Endometrium (tissue), 2 donors: ENCODE results near the gene LRRC59.

ENCODE experiments used
- FAIRE-seq: peaks from 2 replicates; lab custom pipeline; 2012; peaks lifted over from hg19 to GRCh38; lab: Jason Lieb, UNC
- donor health status: control.
- donor health status: control.

Gene LRRC59

GRCh38 chr17:50386510-50386909 is 10.8 kb downstream of the LRRC59 start:
- FAIRE-seq: no peak

GRCh38 chr17:50382931-50383330 is 14.4 kb downstream of the LRRC59 start:
- no peak for FAIRE-seq

- FAIRE-seq: no peak
Observed at GRCh38 chr17:50381920-50382319, 15.4 kb downstream of the LRRC59 start.

DNA sequence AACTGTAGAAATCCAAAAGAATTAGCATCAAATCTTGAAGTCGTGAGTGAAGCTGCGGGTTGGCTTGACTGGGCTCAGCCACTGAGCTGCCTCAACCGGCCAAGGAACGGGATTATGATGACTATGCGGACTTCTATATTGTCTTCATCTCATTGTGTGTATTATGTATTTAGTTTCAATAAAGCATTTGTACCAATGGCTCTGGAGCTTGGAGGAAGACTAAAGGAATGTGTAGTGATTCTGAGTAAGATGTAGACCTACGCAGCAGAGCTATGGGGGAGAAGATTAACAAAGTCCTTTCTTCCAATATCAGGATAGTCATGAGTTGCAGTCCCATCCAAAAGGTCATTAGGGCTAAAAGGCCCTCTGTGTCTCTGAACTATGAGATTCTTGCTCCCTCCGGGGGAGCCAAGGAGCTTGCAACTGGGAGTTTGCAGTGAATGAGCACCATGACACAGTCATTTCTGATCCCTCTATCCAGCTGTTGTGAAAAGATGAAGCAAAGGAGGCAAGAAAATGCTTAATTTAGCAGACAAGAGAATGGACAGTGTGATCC is 16.0 kb downstream of the LRRC59 start:
- FAIRE-seq: no peak

DNA sequence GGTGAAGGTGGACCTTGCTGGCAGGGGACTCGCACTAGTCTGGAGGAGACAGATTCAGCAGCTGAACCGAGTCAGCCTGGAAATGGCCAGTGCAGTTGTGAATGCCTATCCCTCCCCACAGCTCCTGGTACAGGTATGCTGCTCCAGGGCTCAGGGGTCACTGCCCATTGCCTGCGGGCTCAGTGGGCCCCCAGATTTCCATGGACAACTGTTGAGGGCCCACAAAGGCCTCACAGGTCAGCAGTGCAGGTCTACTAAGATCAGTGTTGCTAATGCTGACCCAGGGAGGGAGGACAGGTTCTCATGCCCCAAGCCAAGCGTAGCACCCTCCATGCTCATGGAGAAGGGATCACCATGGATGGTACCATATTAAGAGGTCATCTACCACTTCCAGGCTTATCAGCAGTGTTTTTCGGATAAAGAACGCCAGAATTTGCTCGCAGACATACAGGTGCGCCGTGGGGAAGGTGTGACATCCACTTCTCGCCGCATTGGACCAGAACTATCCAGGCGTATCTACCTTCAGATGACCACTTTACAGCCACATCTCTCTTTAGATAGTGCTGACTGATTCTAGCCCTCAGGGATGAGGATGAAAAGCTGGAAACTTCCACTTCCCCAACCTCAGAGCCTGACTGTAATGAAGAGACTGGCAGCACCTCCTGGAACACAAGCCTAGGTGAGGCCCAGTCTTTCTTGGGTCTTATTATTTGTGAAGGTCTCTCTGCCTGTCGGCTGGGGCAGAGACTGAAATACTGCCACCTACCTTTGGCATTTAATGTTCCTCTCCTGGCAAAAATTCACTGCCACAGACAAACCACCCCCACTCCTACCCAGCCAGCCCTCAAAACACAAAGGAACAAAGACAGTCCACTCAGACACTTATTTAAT is 16.7 kb downstream of the LRRC59 start:
- FAIRE-seq: no peak

DNA sequence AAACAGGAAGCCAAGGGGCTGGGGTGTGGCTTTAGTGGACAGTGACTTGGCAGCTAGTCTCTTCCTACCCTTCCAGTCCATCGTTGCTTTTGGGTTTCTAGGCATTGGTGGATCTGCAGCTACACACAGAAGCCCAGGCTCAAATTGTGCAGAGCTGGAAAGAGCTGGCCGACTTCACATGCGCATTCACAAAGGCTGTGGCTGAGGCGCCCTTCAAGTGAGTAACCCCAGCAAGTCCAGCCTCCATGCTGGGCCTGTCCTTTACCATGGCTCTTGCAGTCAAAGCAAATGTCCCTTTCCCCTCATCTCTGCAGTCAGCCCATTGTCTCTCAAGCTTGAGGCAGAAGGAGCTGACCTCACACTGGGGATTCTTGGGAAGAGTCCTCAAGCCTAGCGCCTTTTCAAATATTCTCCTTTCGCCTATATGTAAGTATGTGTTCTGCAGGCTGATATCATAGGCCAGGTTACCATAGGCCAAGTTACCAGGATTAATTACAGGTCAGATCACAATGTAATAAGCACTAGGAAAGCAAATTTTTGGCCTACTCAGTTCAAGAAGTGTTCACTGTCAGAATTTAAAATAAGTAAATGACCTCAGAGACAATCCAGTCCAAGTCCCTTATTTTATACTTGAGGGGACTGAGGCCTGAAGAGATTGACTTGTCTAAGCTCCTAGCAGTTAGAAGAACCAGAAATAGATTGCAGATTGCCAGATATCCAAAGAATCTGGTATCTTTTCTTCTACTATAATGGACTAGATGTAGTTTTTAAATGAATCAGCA is 17.8 kb downstream of the LRRC59 start:
- FAIRE-seq: no peak

DNA sequence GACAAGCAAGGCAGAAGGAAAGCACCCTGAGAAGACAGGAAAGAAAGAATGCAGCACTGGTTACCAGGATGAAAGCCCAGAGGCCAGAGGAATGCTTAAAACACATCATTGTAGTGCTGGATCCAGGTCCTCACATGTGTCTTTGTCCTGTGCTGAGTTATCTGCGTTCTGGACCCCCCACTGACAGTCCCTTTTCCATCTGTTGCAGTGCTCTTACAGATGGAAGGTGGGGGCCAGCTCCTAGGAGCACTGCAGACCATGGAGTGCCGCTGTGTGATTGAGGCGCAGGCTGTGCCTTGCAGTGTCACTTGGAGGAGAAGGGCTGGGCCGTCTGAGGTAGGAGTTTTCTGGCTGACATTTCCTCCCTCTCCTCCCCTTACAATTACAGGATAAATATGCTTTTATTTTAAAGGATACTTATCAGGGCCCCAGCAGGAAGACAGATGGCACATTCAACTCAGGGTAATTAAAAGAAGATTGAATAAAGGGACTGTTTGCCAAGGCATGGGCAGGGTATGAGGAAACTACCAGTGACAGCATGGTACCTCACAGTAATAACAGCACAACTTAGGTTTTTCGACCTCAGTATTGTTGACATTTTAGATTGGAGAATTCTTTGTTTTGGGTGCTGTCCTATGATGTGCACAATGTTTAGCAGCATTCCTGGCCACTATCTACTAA is 21.3 kb downstream of the LRRC59 start:
- FAIRE-seq: no peak

GRCh38 chr17:50373705-50374104 is 23.6 kb downstream of the LRRC59 start:
- no peak for FAIRE-seq

- FAIRE-seq: no peak
Observed at GRCh38 chr17:50372758-50373556, 24.4 kb downstream of the LRRC59 start, which contains the start of the genes EME1 and MRPL27. EME1 (plus strand) TSS chr17:50373229; CDS start chr17:50375209, 1,980 bp downstream. MRPL27 (minus strand) TSS chr17:50373184; CDS start chr17:50373170, 14 bp downstream.

DNA sequence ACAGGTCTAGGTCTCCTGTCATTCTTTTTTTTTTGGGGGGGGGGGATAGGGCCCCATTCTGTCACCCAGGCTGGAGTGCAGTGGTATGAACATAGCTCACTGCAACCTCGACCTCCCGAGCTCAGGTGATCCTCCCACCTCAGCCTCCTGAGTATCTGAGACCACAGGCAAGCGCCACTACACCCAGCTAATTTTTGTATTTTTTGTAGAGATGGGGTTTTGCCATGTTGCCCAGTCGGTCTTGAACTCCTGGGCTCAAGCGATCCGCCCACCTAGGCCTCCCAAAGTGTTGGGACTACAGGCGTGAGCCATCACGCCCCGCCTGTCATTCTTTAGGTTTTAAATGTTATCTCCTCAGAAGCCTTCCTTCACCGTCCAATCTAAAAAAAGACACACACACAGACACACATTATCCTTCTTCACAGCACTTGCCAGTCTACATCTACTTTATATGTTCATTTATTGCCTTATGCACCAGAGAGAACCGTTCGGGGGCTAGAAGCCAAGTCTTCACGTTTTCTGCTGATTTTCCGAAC is 25.0 kb downstream of the LRRC59 start:
- FAIRE-seq: no peak

DNA sequence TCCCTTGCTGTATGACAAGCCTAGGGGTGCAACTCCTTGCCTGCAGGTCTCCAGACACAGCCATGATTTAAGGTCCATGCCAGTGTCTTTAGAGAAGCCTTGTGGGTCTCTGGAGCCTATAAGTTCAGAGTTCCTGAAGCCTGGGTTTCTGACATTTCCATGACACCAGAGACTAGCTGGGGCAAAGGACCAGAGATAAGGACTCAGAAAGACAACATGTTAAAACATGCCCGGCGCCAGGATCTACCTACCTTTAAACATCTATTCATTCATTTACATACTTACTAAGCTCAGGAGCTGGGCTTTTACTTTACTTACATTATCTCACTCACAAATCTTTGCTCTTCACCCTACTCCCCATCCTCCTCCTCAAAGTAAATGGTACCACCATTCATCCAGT is 25.8 kb downstream of the LRRC59 start:
- no peak for FAIRE-seq

- FAIRE-seq: no peak
Observed at GRCh38 chr17:50370052-50370451, 27.3 kb downstream of the LRRC59 start.

- FAIRE-seq: no peak
Observed at GRCh38 chr17:50367401-50367800, 29.9 kb downstream of the LRRC59 start.

GRCh38 chr17:50365649-50366393 is 31.5 kb downstream of the LRRC59 start:
- no peak for FAIRE-seq

GRCh38 chr17:50365165-50365564 is 32.2 kb downstream of the LRRC59 start:
- no peak for FAIRE-seq

DNA sequence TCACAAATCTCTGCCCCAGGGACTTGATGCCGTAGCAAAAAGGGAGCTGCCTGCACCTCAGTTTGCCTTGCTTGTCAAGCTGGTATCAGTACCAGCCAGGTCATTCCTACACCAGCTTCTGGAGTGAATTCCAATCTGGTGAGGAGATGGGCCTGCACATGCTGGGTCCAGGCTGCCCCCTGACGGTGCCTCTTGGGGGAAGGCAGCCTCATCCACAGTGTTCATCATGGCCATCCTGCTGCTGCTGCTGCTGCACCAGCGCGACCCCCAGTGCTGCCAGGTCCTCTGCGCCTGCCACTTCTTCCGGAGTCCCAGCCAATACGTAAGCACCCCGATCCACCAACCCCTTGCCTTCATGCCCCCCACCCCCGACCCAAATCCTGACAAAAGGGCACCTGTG is 32.6 kb downstream of the LRRC59 start:
- no peak for FAIRE-seq

- no peak for FAIRE-seq
Observed at GRCh38 chr17:50364061-50364458, 33.3 kb downstream of the LRRC59 start.

DNA sequence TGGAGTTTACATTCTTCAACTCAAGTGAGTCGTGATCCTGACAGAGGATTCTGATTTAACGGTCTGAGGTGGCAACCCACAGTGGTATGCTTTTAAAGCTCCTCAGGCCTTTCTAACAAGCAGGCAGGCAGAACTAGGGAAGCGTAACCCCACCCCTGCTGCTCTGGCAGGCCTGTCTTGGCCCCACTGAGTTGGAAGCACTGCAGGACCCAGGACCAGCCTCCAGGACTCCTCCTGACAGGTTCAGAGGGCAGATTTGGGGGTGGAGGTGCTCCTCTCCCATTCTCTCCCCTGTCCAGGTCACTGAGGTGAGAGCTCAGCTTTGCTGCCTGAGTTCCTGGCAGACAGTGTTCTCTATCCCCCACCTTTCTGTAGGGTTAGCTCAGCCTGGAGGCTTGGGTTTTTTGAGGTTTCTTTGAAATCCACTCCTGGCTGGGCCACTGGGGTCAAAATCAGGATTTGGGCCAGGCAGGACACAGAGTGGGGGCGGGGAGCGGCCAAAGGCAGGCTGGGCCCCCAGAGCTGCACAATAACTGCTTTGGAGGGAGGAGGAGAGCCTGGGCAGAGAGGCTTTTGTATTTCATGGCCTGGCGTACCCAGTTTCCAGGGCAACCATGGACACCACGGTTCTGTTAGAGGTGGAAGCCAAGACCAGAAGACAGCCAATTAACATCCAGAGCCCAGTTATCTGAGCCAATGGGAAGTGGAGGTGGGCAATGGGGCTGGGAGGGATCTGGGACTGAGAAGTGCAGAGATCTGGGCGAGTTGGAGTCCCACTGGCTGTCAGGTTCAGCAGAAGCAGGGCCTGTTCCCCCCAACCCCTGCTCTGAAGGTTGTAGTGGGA is 33.9 kb downstream of the LRRC59 start:
- no peak for FAIRE-seq

DNA sequence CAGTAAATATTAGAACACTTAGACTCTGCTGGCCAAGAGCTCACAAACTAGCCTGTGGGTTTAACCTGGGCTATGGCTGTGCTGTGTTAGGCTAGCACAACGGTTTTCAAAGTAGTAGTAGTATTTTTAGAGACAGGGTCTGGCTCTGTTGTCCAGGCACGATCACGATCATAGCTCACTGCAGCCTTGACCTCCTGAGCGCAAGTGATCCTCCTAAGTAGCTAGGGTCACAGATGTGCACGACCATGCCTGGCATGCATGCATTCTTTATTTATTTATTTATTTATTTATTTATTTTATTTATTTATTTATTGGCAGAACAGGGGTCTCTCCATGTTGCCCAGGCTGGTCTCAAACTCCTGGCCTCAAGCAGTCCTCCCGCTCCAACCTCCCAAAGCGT is 34.7 kb downstream of the LRRC59 start:
- FAIRE-seq: no peak
